ENCODE results near the gene ATAD3B.

- TF ChIP-seq CTCF (IDR thresholded peaks at IDR 0.05; ENCODE audit: low read length), result no peak
- TF ChIP-seq EZH2 (IDR thresholded peaks at IDR 0.05; ENCODE audit: borderline replicate concordance, low read length), result no peak
Measured at GRCh38 chr1:1436630-1437032, 34.9 kb upstream of the ATAD3B start.

Measured in OCI-LY1 (cell line).